Cerebellar cortex (tissue), 1 donor: Measurements from ENCODE around the gene OR2T6.
"Not testable (repeated sequence)": the region's sequence is repeated elsewhere in the genome, so short reads cannot be mapped to it uniquely, and the experiment has no call there.

Experiments
- DNase-seq: peaks from one replicate; pipeline ENCODE4 v3.0.0-alpha.2; 2015; ENCODE audit warnings: low spot score

The OR2T6 gene, protein sequence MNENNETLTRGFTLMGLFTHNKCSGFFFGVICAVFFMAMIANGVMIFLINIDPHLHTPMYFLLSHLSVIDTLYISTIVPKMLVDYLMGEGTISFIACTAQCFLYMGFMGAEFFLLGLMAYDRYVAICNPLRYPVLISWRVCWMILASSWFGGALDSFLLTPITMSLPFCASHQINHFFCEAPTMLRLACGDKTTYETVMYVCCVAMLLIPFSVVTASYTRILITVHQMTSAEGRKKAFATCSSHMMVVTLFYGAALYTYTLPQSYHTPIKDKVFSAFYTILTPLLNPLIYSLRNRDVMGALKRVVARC

DNA sequence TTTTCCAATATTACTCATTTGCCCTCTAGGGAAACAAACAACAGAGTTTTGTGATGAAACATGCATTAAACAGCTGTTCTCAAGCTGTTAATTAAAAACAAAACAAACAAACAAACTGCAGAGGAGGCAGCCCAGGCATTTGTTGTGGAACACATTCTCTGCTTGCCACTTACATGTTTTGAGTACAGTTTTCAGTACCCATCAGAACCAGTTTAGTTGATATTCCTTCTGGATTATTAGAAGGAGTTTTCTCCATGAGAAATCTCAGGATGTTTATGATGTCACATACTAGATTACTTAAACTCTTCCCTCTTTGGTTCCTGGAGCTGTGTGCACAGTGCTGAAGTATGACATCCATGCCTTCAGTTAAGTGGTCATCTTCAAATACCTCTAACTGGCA, at the start of gene OR2T6:
Gene OR2T6, plus strand, starts transcription at position 301 of the 400 bp plus-strand sequence. CDS start 11,863 bp downstream, outside the sequence.
- no peak for DNase-seq

DNA sequence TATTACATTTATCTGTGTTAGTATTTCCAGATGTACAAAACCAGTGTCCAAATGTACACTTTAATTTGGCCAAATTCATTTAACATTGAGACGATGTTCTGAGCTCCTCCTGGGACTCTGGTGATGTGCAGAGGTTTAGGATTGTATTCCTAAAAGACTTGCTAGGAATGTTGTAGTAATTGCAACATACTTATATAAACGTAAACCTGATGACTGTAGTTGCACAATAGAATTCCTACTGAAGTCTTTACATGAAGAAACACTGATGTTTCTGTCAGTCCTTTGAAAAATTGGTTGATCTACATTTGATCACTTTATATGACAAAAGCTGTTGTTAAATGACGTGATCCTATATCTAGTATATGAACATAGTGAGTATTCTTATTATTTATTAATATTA, 32.1 kb upstream of the OR2T6 start:
- DNase-seq: no peak

DNA sequence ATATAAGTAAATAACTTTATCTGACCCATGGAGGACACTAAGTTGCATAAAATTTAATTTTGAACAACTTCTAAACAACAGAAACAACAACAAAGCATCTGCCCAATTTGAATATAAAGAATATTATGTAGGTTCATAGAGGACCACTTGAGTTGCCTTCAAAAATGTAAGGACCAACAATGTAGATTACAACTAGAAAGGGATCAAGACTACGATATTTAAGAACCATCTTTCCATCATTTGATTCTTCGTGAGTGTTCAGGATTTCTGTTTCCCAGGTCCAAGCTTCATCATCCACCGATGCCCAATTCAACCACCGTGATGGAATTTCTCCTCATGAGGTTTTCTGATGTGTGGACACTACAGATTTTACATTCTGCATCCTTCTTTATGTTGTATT, 27.1 kb upstream of the OR2T6 start, which contains the start of gene OR14C36:
Gene OR14C36, plus strand, starts transcription at position 301 of the 400 bp plus-strand sequence. Its CDS starts 0 bp downstream, at position 301.
- DNase-seq: no peak

DNA sequence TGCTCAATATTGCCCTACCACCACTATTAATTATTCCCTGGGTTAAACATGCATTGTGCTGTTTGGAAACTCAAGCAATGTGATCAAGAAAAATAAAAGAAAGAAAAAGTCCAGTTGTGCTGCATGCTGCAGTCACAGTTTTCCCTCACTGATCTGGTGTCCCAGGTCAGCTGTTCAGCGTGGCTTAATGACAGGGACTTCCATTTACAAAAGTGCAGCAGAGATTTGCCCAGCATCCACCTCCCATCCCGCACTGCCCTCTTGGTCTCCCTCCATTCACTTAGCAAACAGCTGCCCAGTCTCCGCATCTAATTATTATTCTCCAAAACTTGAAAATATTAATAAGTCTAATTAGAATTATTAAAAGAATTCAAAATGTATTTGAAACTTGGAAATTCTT, 16.1 kb upstream of the OR2T6 start:
- DNase-seq: no peak

DNA sequence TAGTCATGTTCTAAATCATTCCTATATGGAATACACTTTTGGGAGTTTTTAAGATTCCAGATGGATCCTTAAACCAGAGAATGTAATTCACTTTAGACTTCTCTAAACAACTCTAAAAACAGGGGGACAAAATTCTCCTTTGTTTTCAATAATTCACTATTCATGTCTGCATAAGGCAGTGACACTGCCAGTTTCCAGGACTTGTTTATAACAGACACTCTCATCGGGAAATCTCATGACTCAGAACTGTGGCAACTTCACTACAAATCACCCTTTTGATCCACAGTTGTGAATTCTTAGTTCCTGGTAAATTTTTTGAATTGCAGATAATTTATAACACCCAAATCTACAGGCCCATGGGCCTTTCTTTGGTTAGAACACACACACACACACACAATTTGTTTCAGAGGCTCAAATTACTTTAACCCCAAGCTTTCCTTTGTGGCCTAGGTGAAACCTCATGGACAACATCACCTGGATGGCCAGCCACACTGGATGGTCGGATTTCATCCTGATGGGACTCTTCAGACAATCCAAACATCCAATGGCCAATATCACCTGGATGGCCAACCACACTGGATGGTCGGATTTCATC, 14.3 kb upstream of the OR2T6 start, which contains the start of gene OR2T4:
Gene OR2T4, plus strand, starts transcription at position 545 of the 595 bp plus-strand sequence. Its CDS starts 0 bp downstream, at position 545.
- DNase-seq: no peak

DNA sequence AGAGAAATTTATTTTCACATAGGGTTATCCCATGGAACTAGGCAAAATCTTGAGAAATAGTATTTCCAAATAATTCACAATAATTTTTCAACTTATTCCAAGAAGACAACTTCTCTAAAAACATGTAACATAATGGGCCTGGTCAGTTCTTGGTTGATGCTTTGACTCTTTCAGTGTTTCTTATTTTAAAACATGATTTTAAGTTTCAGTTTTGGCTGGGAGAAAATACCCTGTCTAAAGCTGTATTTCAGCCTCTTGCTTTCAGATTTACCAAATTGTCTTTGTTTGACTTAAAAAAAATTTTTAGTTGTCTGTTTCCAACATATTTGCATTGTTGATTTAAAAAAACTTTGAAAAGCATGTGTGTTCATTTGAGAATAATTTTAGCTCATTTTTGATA, 8.9 kb upstream of the OR2T6 start:
- DNase-seq: no peak

DNA sequence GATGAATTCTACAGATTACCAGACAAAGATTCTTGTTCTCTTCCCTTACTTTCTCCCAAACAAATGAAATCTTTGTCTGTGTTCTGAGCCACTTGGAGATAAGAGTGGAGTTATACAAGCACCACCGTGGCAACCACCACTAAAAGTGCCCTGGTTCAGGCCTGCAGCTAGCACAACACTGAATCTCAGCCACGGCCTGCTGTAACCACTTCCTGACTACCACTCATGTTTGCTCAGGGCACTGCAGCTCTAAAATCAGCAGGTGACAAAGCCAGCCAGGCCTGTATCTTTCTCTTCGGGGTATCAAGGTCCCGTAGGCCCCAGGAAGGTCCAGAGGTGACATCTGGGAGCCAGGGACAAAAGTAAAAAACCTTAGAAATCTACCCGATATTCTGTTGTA, 3.2 kb upstream of the OR2T6 start:
- DNase-seq: no peak

DNA sequence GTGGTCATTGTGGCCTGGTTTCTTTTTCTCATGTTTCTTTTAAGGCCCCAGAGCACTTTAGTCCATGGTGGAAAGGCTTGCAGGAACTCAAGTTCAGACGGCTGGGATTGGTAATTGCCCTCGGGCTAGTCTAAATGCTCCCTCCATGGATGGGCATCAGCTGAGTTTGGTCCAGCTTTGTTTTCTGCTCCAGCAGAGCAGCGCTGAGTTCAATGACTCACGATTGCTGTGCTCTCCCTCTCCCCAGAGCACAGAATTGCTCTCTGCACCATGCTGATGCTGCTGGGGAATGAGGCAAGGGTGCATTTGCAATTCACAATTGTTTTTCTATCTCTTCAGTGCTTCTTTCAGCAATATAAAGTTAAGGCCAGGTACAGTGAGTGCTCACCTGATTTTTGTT, 1.8 kb upstream of the OR2T6 start:
- no peak for DNase-seq

DNA sequence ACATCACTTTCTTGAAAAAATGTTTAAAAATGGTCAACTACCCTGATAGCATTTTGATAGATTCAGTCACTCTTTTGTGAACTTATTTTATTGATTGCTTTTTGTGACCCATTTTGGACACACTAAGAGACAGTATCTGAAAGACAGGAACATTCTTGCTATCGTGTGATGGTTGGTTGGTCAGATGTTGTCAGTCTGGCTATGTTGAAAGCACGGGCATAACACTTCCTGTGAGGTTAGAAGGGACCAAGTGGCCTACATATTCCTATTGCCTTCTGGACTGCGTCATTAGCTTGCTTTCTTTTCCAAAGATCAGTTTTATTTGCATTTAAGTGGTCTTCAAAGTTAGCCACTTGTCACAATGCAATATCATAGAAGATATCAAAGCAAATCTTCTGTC, 1.4 kb downstream of the OR2T6 start:
- no peak for DNase-seq

DNA sequence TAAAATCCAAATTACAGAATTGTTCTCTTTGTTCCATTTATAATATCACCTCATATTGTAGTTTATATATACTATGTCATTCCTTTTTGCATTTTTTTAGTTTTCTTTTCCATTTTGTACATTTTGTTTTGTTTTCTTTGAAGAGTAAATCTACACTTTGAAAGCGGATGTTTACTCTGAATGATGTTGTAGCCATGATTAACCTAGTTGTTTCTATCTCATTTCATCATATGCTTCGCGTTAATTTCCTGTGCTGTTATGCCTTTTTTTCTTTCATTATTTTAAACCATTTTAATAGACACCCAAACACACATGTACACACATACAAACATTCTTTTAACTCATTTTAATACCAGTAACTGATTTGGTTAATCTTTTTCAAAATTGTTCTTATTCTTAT, 5.3 kb downstream of the OR2T6 start:
- no peak for DNase-seq

DNA sequence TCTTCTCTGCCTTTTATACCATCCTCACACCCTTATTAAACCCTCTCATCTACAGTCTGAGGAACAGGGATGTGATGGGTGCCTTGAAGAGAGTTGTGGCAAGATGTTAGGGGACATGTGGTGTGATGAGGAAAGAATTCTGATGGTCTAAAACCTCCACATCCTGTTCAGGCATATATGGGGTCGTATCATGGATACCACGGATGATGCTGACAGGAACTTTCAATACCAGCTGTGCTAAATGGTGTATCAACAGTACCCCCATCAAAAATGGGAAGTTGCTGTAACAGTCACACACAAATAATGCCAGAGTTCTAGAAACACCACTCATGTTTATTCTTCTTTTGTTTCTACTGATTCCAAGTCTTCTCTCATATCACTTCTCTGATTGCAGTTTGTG, 12.9 kb downstream of the OR2T6 start:
- no peak for DNase-seq

DNA sequence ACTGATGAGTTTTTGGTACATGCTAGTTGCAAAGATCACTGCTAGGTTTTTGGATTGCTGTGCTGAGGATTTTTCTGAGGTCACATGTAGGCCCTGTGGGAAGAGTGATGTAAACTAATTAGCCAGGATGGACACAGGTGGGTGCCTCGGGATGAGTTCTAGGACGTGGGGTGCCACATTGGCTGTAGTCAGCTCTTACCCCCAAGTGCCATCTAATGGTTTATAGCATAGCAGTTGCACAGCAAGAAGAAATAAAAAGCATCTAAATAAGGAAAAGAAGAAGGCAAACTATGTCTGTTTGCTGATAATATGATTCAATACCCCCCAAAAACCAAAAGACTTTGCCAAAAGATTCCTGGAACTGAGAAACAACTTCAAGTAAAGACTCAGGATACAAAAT, 17.5 kb downstream of the OR2T6 start:
- DNase-seq: no peak

DNA sequence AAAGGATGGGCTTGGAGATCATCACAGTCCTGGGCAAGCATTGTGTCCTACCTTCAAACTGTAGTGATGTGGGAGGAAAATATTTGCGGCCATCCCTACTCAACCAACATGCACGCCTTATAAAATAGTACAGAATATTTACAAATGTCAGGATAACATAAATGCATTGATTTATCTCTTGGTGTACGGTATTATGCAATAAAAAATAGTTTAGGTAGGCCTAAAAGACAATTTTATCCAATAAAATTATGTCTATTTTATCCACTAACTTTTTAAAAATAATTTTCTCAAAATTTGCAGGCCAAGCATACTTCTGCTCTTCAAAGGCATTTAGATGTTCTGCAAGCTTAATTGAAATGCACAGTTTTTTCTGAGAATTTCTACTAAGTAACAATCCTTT, 27.2 kb downstream of the OR2T6 start, which contains the start of gene OR2T1:
Gene OR2T1, plus strand, starts transcription at position 301 of the 400 bp plus-strand sequence. CDS start 3,100 bp downstream, outside the sequence.
- DNase-seq: no peak

DNA sequence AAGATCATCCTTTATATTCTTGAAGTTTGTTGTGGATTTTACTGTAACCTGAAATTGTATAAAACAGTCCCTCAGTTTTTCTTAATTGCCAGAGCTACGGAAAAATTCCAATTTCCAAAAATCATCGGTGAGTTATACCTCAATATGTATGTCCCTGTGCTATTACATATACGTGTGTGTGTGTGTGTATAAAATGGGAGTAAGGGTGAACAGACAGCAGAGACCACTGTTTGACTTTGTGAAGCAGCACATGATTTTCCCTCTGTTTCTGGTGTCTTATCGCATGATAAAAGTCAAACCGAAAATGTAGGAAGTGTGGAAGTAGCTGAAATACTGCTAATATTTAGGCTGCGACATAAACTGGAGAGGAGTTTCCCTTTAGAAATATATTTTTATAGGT, 28.5 kb downstream of the OR2T6 start:
- DNase-seq: no peak

DNA sequence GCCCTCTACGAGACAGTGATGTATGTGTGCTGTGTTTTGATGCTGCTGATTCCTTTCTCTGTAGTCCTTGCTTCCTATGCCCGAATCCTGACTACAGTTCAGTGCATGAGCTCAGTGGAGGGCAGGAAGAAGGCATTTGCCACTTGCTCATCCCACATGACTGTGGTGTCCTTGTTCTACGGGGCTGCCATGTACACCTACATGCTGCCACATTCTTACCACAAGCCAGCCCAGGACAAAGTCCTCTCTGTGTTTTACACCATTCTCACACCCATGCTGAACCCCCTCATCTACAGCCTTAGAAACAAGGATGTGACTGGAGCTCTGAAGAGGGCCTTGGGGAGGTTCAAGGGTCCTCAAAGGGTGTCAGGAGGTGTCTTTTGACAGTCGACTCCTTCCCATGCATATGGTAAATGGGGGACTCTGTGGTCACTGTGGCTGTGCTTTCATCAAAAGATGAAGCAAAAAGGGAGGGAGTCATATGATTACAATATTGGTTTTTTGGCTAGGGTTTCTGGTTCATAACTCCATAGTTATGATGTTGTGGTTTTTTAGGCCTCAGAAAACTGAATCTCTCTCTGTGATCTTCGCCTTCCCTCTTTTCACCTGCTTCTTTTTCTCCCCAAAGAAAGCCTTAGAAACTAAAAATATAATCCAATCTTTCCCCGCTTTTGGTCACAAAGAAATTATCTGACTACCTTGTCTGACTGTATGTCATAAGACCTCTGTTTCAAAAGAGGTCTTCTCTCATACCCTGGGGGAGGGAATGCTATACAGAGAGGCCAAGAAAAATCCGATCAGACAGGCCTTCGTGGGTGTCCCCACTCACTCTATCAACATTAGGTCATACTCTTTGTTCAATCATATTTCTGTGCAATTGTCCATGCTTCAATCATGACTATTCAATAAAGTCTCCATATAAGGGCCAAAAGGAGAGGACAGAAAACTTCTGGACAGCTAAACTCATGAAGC, 31.5 kb downstream of the OR2T6 start:
- no peak for DNase-seq

DNA sequence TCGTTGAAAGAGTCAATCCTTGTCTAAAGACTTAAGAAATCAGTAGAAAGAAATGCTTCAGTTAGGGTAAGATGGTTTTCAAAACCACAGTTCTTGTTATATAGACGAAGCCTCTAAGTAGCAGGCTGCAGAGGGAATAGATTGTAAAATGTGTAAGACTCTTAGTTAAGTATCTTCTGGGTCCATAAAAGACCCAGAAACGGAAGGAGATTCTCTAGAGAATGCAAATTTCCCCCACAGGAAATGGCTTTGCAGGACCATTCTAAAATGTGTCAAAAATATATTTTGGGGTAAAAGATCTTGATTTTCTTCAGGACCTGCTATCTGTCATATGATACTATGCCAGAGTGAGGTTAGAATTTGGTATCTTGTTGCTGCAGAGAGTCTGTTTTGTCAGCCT, 40.7 kb downstream of the OR2T6 start:
- DNase-seq: no peak

DNA sequence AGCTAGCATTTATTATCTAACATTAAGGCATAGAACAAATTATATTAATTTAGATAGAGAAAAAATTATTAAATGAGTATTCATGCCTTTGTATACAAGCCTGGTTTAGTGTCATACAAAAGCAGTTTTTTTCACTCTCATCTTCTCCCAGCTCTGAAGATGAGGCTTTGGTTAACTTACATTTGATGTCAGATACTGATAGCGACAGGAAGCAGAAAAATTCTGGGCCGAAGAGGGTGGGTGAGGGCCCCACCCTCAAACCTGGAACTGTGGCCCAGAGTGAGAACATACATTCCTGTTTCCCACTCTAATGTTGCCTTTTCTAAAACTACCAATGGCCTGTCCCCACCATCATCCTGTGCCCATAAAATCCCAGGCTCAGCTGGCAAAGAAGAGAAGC, 42.3 kb downstream of the OR2T6 start:
- no peak for DNase-seq

DNA sequence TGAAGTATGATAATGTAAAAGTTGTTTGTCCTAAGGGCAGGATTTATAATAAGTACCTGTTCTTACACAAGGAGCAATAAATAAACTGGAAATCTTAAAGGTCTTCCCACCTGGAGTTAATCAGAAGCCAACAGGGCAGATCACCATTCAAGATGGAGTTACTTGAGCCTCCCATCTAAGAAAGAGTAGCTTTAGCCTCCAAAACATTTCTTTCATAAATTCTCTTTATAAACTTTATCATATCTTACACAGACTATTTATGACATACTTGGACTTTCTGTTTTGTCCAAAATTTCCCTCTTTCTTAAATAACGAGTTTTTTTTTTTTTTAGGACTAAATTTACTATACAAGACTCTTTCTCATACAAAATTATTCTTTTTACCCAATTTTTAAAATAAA, 45.8 kb downstream of the OR2T6 start:
- DNase-seq: no peak

DNA sequence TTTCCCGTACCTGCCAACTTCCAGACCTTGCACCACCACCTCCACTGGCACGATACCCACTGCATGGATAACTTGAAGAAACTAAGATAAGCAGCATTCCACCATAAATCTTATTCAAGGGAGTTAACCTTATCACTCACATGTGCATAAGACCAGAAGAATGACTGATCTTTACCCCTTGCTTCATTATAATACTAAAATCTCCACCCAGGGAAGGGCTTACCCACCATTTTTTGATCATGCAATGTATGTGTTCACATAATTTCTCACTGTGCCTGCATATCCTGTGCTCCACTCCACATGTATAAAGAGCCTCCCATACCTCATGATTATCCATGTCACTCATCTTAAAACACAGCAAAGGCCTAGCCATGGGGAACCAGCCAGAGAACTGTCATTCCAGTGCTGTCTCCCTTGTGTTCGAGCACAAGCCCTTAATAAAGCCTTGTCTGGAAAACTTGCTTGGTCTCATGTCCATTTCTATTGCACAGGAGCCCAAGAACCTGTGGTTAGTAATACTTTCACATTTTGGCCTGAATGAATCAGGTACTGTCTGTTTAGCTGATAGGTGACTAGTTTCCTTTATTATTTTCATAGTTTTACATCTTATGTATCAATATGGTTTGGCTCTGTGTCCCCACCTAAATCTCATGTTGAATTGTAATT, 52.1 kb downstream of the OR2T6 start:
- not testable (repeated sequence) for DNase-seq

DNA sequence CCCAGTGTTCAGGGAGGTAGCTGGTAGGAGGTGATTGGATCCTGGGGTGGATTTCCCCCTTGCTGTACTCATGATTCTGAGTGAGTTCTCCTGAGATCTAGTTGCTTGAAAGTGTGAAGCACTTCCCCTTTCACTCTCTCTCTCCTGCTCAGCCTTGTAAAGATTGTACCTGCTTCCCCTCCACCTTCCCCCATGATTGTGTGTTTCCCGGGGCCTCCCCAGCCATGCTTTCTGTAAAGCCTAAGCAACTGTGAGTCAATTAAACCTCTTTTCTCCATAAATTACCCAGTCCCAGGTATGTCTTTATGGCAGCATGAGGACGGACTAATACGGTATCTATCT, 52.6 kb downstream of the OR2T6 start:
- DNase-seq: not testable (repeated sequence)

DNA sequence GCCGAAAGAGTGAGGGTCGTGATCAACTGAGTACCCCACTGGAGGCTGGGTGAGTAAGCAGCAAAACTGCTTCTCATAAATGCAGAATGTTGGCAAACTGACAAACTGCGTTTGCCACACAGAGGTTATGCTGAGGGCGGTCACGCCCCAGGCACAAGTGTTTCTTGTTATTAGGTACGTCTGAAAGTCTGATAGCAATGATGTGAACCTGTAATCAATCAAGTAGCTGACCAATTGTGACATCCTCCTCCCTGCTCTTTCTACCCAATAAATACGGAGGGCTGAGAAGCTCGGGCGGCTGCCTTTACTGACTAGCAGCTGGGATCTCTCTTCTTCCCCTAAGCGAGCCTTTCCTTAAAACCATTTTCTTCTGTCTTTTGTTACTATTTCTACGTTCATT, 56.1 kb downstream of the OR2T6 start:
- not testable (repeated sequence) for DNase-seq

DNA sequence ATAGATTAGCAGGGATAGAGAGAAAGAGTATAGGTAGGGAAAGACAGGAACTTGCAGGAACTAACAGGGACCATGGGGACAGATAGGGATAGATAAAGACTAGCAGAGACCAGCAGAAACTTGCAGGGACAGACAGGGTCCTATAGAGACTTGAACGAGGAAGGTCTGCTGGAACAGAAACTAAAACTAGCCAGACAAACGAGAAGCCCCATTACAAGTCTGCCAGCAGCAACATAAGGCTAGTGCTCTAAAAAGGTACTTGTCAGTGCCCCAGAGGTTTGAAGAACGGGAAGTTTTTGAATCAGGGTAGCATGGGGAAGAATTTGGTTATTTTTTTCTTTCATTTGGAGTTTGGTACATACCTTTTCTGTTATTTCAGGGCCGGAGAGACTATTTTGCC, 56.7 kb downstream of the OR2T6 start:
- DNase-seq: not testable (repeated sequence)
